Mesothelial cell of epicardium (in vitro differentiated cells): ENCODE data around the gene MRPL53. TPM values are rescaled to one million over a fixed set of nuclear protein-coding genes. Genes with fewer than 3 reads are reported as not detected.

Source experiments
- DNase-seq, 2 experiments: peaks; one replicate each; pipeline ENCODE4 v3.0.0; 2021; ENCODE audit warnings: low spot score in 2 of 2; ENCODE audit not compliant: unreplicated experiment in 2 of 2
- H3K27ac Mint-ChIP-seq: 2 replicates; pipeline ENCODE4 v1.8.0; 2021; ENCODE audit warnings: mixed read lengths
- H3K27me3 Mint-ChIP-seq: 2 replicates; pipeline ENCODE4 v1.8.0; 2021; ENCODE audit warnings: low read depth, mixed read lengths
- H3K36me3 Mint-ChIP-seq: 2 replicates; pipeline ENCODE4 v1.8.0; 2021; ENCODE audit warnings: mixed read lengths
- H3K4me1 Mint-ChIP-seq: 2 replicates; pipeline ENCODE4 v1.8.0; 2021; ENCODE audit warnings: mixed read lengths
- H3K4me3 Mint-ChIP-seq: 2 replicates; pipeline ENCODE4 v1.8.0; 2021; ENCODE audit warnings: mild to moderate bottlenecking, moderate library complexity, mixed read lengths
- H3K9me3 Mint-ChIP-seq: 2 replicates; pipeline ENCODE4 v1.8.0; 2021; ENCODE audit warnings: mixed read lengths
- total RNA-seq: library from RNA; stranded (reverse); gene quantifications from 3 replicates; pipeline ENCODE4 v1.2.1, GENCODE V29; 2021
- TF ChIP-seq, protein P1 (sequence below): fragments of 200-600 bp; sonication (generic); IDR thresholded peaks from one replicate; pipeline ENCODE4 v1.5.0; 2021; ENCODE audit warnings: antibody characterized with exemption; ENCODE audit not compliant: unreplicated experiment

Gene MRPL53
- total RNA-seq, 1 donor from 2014 or later, result 62.5 TPM

DNA sequence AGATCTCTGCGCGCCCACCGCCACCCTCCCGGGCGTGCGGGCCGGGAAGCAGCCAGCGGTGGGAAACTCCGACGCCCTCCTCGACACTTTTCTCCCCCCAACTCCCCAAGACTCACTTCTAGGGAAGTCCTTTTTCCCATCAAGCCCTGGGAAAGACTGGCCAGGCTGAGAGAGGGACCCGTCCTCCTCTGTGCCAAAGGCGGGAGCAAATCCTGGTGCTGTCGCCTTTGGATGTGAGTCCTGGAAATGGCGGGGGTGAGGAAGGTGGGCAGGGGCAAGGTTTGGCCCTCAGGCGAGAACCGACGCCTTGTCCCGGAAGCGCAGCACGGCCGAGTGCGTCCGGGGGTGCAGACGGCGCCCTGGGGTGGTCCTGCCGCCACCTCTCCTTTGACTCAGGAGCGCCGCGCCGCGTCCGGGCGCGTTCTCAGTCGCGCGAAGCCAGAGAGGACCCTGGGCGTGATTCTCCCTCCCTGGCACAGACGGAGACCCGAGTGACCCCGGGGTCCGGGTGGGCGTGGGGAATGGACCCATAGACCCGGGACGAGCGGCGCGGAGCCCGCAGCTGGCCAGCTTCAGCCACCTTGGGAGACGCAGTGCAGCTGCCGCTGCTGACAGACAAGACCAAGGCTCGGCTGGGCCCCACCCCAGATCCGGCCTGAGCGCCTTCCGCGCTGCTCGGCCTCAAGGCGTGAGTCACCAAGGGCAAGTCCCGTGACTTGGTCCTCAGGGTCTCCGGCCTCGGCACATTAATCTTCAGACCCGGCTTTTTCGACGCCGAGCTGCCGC lies 30.4 kb upstream of the MRPL53 start:
- H3K9me3 Mint-ChIP-seq, result no peaks in the 10 kb centered on the region
- H3K27me3 Mint-ChIP-seq, result peaks cover 74% of the 10 kb centered on the region
- peak overlapping the region; percentile 68 for H3K4me3 Mint-ChIP-seq
- DNase-seq, result peak in 1 of 2 experiments; percentile 61
- peaks cover 16% of the 10 kb centered on the region for H3K36me3 Mint-ChIP-seq
- H3K4me1 Mint-ChIP-seq, result peaks cover 55% of the 10 kb centered on the region
- TF ChIP-seq, protein P1, sequence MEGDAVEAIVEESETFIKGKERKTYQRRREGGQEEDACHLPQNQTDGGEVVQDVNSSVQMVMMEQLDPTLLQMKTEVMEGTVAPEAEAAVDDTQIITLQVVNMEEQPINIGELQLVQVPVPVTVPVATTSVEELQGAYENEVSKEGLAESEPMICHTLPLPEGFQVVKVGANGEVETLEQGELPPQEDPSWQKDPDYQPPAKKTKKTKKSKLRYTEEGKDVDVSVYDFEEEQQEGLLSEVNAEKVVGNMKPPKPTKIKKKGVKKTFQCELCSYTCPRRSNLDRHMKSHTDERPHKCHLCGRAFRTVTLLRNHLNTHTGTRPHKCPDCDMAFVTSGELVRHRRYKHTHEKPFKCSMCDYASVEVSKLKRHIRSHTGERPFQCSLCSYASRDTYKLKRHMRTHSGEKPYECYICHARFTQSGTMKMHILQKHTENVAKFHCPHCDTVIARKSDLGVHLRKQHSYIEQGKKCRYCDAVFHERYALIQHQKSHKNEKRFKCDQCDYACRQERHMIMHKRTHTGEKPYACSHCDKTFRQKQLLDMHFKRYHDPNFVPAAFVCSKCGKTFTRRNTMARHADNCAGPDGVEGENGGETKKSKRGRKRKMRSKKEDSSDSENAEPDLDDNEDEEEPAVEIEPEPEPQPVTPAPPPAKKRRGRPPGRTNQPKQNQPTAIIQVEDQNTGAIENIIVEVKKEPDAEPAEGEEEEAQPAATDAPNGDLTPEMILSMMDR, result no peak
- no peak overlapping the region for H3K27ac Mint-ChIP-seq

DNA sequence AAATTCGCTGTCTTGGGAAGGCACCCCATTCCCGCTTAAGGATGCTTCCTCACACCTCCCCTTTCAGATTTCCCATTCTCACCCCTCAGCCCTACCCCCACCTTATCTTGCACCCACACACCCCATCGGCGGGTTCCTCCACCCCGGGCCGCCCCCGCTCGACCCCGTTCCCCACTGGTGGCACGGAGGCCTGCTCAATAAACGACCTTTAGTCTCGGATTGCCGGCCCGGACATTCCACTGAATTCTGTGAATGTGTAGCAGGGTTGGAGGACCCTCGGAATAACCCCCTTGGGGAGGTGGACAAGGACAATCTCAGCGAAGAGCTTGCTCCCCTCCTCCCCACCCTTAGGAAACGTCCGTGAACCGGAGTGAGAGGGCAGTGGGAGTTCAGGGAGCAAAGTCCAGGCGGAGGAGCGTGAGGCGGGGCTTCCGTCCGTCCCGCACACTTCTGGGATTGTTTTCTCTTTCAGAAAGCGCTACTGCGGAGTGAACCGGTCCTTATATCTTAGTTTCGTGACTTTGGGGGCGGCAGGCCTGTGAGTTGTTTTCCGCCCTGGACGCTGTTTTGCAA lies 29.8 kb upstream of the MRPL53 start:
- peaks cover 81% of the 10 kb centered on the region for H3K27me3 Mint-ChIP-seq
- DNase-seq, result no peak

DNA sequence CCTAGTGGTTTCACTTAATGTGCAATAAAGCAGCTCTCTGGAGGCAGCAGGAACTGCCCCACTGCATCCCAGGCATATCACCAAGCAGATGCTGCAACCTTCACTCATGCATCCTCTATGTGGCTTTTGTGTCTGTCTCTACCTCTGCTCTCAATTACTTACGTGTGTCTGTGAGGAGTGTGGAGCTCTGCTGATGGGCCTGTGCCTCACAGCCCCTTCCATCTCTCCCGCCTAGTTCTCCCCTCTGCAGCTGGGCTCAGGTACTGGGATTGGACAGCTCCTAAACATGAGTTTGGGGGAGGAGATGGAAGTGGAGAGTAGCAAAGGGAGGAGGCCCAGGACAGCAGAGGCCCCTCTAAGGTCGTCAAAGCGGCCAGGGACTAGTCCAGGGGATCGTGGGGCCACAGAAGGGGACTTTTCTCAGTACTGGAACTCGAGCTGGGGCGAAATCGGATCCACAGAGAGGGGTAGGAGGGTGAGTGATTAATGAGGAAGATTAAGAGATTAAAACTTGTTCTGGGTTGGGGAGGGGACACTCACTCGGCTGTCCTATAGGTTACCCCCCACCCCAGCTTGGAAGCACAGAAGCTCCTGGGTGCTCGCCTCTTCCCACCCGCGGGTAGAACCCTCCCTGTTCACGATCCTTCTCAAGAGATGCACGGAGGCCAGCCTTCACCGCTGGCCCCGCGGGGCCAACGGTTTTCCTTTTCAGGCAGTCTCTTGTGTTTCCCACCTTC lies 29.0 kb upstream of the MRPL53 start:
- no peaks in the 10 kb centered on the region for H3K9me3 Mint-ChIP-seq
- no peak overlapping the region for H3K27ac Mint-ChIP-seq
- H3K4me1 Mint-ChIP-seq, result peaks cover 51% of the 10 kb centered on the region
- DNase-seq, result no peak
- H3K36me3 Mint-ChIP-seq, result peaks cover 13% of the 10 kb centered on the region
- H3K4me3 Mint-ChIP-seq, result peak overlapping the region; percentile 68
- peaks cover 88% of the 10 kb centered on the region for H3K27me3 Mint-ChIP-seq
- TF ChIP-seq, protein P1, result no peak

More for the DNA sequence above, 29.8 kb upstream of the MRPL53 start:
- Mint-ChIP-seq H3K9me3 (no peaks in the 10 kb centered on the region), H3K36me3 (peaks cover 16% of the 10 kb centered on the region), H3K4me3 (peak overlapping the region; percentile 68), H3K27ac (no peak overlapping the region), H3K4me1 (peaks cover 59% of the 10 kb centered on the region)
- TF ChIP-seq, protein P1, result no peak

DNA sequence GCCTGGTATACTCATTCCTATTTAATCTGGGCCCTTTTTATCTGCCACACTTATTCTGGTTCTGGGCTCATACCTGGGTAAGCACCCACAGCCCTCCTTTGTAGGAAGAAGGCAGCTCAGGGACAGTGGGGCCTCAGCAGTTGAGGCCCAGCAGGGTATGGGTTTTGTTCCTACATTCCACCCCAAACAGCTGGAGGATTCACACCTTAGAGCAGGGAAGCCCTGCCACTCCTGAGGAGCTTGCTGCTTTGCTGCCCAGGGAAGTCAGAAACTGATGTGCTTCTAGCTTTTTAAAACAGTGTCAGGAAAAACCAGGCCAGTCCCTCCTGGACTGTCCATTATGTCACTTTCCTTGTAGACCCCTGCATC lies 28.1 kb upstream of the MRPL53 start:
- Mint-ChIP-seq H3K27ac (no peak overlapping the region), H3K36me3 (peaks cover 12% of the 10 kb centered on the region), H3K4me3 (no peak overlapping the region), H3K27me3 (peaks cover 95% of the 10 kb centered on the region), H3K9me3 (no peaks in the 10 kb centered on the region), H3K4me1 (peaks cover 50% of the 10 kb centered on the region)
- TF ChIP-seq, protein P1, result no peak
- DNase-seq, result no peak

DNA sequence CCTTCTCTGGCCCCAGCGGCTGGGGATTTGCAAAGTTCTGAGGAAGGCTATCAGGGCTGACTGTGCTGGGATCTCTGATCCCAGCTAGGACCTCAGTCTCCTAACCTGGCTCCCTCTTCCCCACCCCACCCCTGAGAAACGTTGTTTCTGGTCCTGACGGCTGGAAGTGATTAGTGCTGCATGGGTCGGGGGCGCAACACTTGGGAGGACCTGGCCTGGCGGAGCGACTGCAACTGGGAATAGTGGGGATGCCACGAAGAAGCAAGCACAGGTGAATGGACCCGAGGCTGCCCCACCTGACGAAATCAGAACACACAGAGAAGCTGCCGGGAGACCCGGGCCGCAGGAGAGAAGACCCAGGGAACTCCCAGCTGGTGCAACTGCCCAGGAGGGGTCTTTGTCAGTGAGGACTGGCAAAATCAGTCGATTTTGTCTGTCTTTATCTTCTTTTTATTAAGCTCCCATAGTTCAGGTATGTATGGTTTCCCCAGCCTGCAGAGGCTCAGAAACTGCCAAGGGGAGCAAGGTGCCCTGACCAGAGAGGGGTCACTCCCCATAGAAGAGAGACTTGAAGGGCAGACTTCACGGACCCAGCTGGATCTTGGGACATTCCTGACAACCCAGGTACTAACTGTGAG lies 27.6 kb upstream of the MRPL53 start:
- Mint-ChIP-seq H3K27ac (no peak overlapping the region), H3K36me3 (peaks cover 8% of the 10 kb centered on the region), H3K9me3 (no peaks in the 10 kb centered on the region), H3K4me1 (peaks cover 48% of the 10 kb centered on the region), H3K4me3 (peak overlapping the region; percentile 75), H3K27me3 (peaks cover 91% of the 10 kb centered on the region)
- DNase-seq, result no peak
- TF ChIP-seq, protein P1, result no peak
